ENCODE measurements around the gene DTWD2. TPM values are rescaled to one million over a fixed set of nuclear protein-coding genes. Genes with fewer than 3 reads are reported as not detected.
"Not testable (repeated sequence)": the region's sequence is repeated elsewhere in the genome, so short reads cannot be mapped to it uniquely, and the experiment has no call there.

Gene DTWD2
- total RNA-seq, 4 donors from 2014 or later = 17.6 to 37.8 (median 28.8) TPM

GRCh38 chr5:119016125-119016774, 27.9 kb upstream of the DTWD2 start:
- Histone ChIP-seq H3K9me3 (no peaks in the 10 kb centered on the region), H3K27ac (no peak overlapping the region), H3K4me3 (replicated peaks in 1 of 3) (no peak overlapping the region), H3K36me3 (no peaks in the 10 kb centered on the region), H3K4me1 (no peaks in the 10 kb centered on the region), H3K27me3 (no peaks in the 10 kb centered on the region)
- no peak for DNase-seq
- TF ChIP-seq CTCF (IDR thresholded peaks at IDR 0.05) = no peak
- TF ChIP-seq POLR2A (IDR thresholded peaks at IDR 0.05) = no peak
- intact Hi-C loops (cut with DNase I) = no loop called here
- 90 to 95% methylated on average over 7 of the region's 7 CpGs for WGBS, 2 donors

- no peak overlapping the region for H3K27ac ChIP-seq
- WGBS, 2 donors = 92 to 94% methylated on average over 13 of the region's 13 CpGs
- no peaks in the 10 kb centered on the region for H3K27me3 ChIP-seq
- DNase-seq = no peak
- intact Hi-C loops (cut with DNase I) = no loop called here
- no peak overlapping the region for H3K4me3 ChIP-seq (replicated peaks in 1 of 3)
- H3K4me1 ChIP-seq = no peaks in the 10 kb centered on the region
- TF ChIP-seq POLR2A (IDR thresholded peaks at IDR 0.05) (no peak), CTCF (IDR thresholded peaks at IDR 0.05) (no peak)
- H3K9me3 ChIP-seq = no peaks in the 10 kb centered on the region
- no peaks in the 10 kb centered on the region for H3K36me3 ChIP-seq
These were observed 22.8 kb upstream of the DTWD2 start for GRCh38 chr5:119011186-119011585.

- no peaks in the 10 kb centered on the region for H3K9me3 ChIP-seq
- no peaks in the 10 kb centered on the region for H3K27me3 ChIP-seq
- no peak overlapping the region for H3K4me3 ChIP-seq (replicated peaks in 1 of 3)
- intact Hi-C loops (cut with DNase I) = no loop called here
- no peaks in the 10 kb centered on the region for H3K4me1 ChIP-seq
- WGBS, 2 donors = 93 to 94% methylated on average over 6 of the region's 6 CpGs
- no peaks in the 10 kb centered on the region for H3K36me3 ChIP-seq
- DNase-seq = no peak
- TF ChIP-seq CTCF (IDR thresholded peaks at IDR 0.05) (no peak), POLR2A (IDR thresholded peaks at IDR 0.05) (no peak)
- no peak overlapping the region for H3K27ac ChIP-seq
These were observed 21.9 kb upstream of the DTWD2 start for GRCh38 chr5:119010206-119010605.

GRCh38 chr5:119009131-119009530, 20.8 kb upstream of the DTWD2 start:
- WGBS, 2 donors = 94 to 98% methylated on average over 1 of the region's 1 CpG
- TF ChIP-seq CTCF (IDR thresholded peaks at IDR 0.05) = no peak
- TF ChIP-seq POLR2A (IDR thresholded peaks at IDR 0.05) = no peak
- H3K27me3 ChIP-seq = no peaks in the 10 kb centered on the region

GRCh38 chr5:118999696-119000095, 11.3 kb upstream of the DTWD2 start:
- intact Hi-C loops (cut with DNase I) = no loop called here
- Histone ChIP-seq H3K27me3 (no peaks in the 10 kb centered on the region), H3K4me3 (replicated peaks in 1 of 3) (no peak overlapping the region), H3K9me3 (no peaks in the 10 kb centered on the region), H3K4me1 (no peaks in the 10 kb centered on the region), H3K36me3 (no peaks in the 10 kb centered on the region), H3K27ac (no peak overlapping the region)
- WGBS, 2 donors = 97 to 100% methylated on average over 1 of the region's 1 CpG
- DNase-seq = no peak
- TF ChIP-seq CTCF (IDR thresholded peaks at IDR 0.05) (no peak), POLR2A (IDR thresholded peaks at IDR 0.05) (no peak)

More at GRCh38 chr5:119009131-119009530, 20.8 kb upstream of the DTWD2 start:
- no peaks in the 10 kb centered on the region for H3K4me1 ChIP-seq
- intact Hi-C loops (cut with DNase I) = no loop called here
- no peak for DNase-seq
- no peak overlapping the region for H3K4me3 ChIP-seq (replicated peaks in 1 of 3)
- H3K9me3 ChIP-seq = no peaks in the 10 kb centered on the region
- no peak overlapping the region for H3K27ac ChIP-seq
- H3K36me3 ChIP-seq = no peaks in the 10 kb centered on the region

- H3K27ac ChIP-seq; H3K4me1 ChIP-seq; H3K36me3 ChIP-seq; H3K9me3 ChIP-seq; DNase-seq; H3K27me3 ChIP-seq; intact Hi-C loops (cut with DNase I); H3K4me3 ChIP-seq (replicated peaks in 1 of 3): not testable (repeated sequence)
- WGBS, 2 donors = 97 to 99% methylated on average over 5 to 20 of the region's 24 CpGs
These were observed 10.5 kb upstream of the DTWD2 start for GRCh38 chr5:118998861-118999260.
